ENCODE results near the gene TMEM17. TPM values are rescaled to one million over a fixed set of nuclear protein-coding genes. Genes with fewer than 3 reads are reported as not detected.
A peak's percentile ranks its signal among the peaks of the same experiment; 100 is the strongest.

The TMEM17 gene
- total RNA-seq, 2 experiments from 2014 or later: not detected

GRCh38 chr2:62478093-62478580, 27.9 kb downstream of the TMEM17 start:
- ChIA-PET POLR2A (no interaction called here), CTCF (no interaction called here)
- ATAC-seq (ENCODE audit: poor library complexity): no peak
- no peak overlapping the region for H3K4me3 ChIP-seq (ENCODE audit: low read length)
- no peaks in the 10 kb centered on the region for H3K9me3 ChIP-seq (ENCODE audit: control insufficient read depth in 1 of 2, insufficient read depth in 1 of 2, low read length in 2 of 2)
- peaks cover 11% of the 10 kb centered on the region for H3K4me1 ChIP-seq (ENCODE audit: insufficient read depth, low read length)
- H3K27me3 Mint-ChIP-seq: no peaks in the 10 kb centered on the region
- no peak overlapping the region for H3K27ac ChIP-seq (ENCODE audit: low read depth in 1 of 2, low read length in 2 of 2)
- no peak for DNase-seq
- no peaks in the 10 kb centered on the region for H3K36me3 ChIP-seq (ENCODE audit: insufficient read depth, low read length)
- H3K27me3 ChIP-seq (ENCODE audit: control insufficient read depth in 1 of 2, insufficient read depth in 2 of 2, low read length in 2 of 2): no peaks in the 10 kb centered on the region
- intact Hi-C loops (cut with DNase I, micrococcal nuclease): no loop called here
- no peak for TF ChIP-seq CTCF (IDR thresholded peaks at IDR 0.05)
- H3K36me3 Mint-ChIP-seq (ENCODE audit: low read depth): no peaks in the 10 kb centered on the region
- H3K4me1 Mint-ChIP-seq (ENCODE audit: low read depth): peaks cover 7% of the 10 kb centered on the region
- H3K27ac Mint-ChIP-seq: no peak overlapping the region
- H3K4me3 Mint-ChIP-seq: no peak overlapping the region
- no peaks in the 10 kb centered on the region for H3K9me3 Mint-ChIP-seq

GRCh38 chr2:62477573-62477972, 28.4 kb downstream of the TMEM17 start:
- H3K27ac Mint-ChIP-seq: no peak overlapping the region
- H3K27me3 Mint-ChIP-seq: no peaks in the 10 kb centered on the region
- no peaks in the 10 kb centered on the region for H3K9me3 ChIP-seq (ENCODE audit: control insufficient read depth in 1 of 2, insufficient read depth in 1 of 2, low read length in 2 of 2)
- peaks cover 7% of the 10 kb centered on the region for H3K4me1 Mint-ChIP-seq (ENCODE audit: low read depth)
- ChIA-PET CTCF (no interaction called here), POLR2A (no interaction called here)
- DNase-seq (no peak), ATAC-seq (ENCODE audit: poor library complexity) (no peak)
- no peaks in the 10 kb centered on the region for H3K36me3 Mint-ChIP-seq (ENCODE audit: low read depth)
- H3K27me3 ChIP-seq (ENCODE audit: control insufficient read depth in 1 of 2, insufficient read depth in 2 of 2, low read length in 2 of 2): no peaks in the 10 kb centered on the region
- H3K9me3 Mint-ChIP-seq: no peaks in the 10 kb centered on the region
- no peak overlapping the region for H3K4me3 Mint-ChIP-seq
- no peaks in the 10 kb centered on the region for H3K36me3 ChIP-seq (ENCODE audit: insufficient read depth, low read length)
- H3K4me3 ChIP-seq (ENCODE audit: low read length): no peak overlapping the region
- no peak overlapping the region for H3K27ac ChIP-seq (ENCODE audit: low read depth in 1 of 2, low read length in 2 of 2)
- intact Hi-C loops (cut with DNase I, micrococcal nuclease): no loop called here
- H3K4me1 ChIP-seq (ENCODE audit: insufficient read depth, low read length): peaks cover 11% of the 10 kb centered on the region
- no peak for TF ChIP-seq CTCF (IDR thresholded peaks at IDR 0.05)

- no peak overlapping the region for H3K27ac ChIP-seq (ENCODE audit: low read depth in 1 of 2, low read length in 2 of 2)
- H3K4me3 ChIP-seq (ENCODE audit: low read length): peak overlapping the region; percentile 28
- no peaks in the 10 kb centered on the region for H3K9me3 ChIP-seq (ENCODE audit: control insufficient read depth in 1 of 2, insufficient read depth in 1 of 2, low read length in 2 of 2)
- no peak for TF ChIP-seq CTCF (IDR thresholded peaks at IDR 0.05)
- Mint-ChIP-seq H3K9me3 (no peaks in the 10 kb centered on the region), H3K27ac (no peak overlapping the region), H3K27me3 (no peaks in the 10 kb centered on the region), H3K36me3 (ENCODE audit: low read depth) (no peaks in the 10 kb centered on the region), H3K4me3 (peak overlapping the region; percentile 9), H3K4me1 (ENCODE audit: low read depth) (peaks cover 7% of the 10 kb centered on the region)
- DNase-seq (peak in 1 of 14 experiments; percentile 37), ATAC-seq (ENCODE audit: poor library complexity) (no peak)
- H3K4me1 ChIP-seq (ENCODE audit: insufficient read depth, low read length): peaks cover 11% of the 10 kb centered on the region
- H3K27me3 ChIP-seq (ENCODE audit: control insufficient read depth in 1 of 2, insufficient read depth in 2 of 2, low read length in 2 of 2): no peaks in the 10 kb centered on the region
- ChIA-PET CTCF (no interaction called here), POLR2A (no interaction called here)
- intact Hi-C loops (cut with DNase I, micrococcal nuclease): no loop called here
- no peaks in the 10 kb centered on the region for H3K36me3 ChIP-seq (ENCODE audit: insufficient read depth, low read length)
Measured at GRCh38 chr2:62475172-62476011, 30.6 kb downstream of the TMEM17 start.

Data from CD4-positive, alpha-beta T cell (primary cell).